GM12878 (cell line): ENCODE measurements around the gene KIRREL3. TPM values are rescaled to one million over a fixed set of nuclear protein-coding genes. Genes with fewer than 3 reads are reported as not detected.

Experiments
- ASH2L ChIP-seq: fragments of 300-600, 200-600 bp; sonication (generic); IDR thresholded peaks from 2 replicates; pipeline ENCODE4 v1.6.1; 2017; ENCODE audit warnings: low read depth, mild to moderate bottlenecking, borderline replicate concordance
- CBX3 ChIP-seq: fragments of 200-600 bp; sonication (generic); IDR thresholded peaks from 2 replicates; pipeline ENCODE4 v1.6.1; 2016; ENCODE audit warnings: low read depth, borderline replicate concordance
- DPF2 ChIP-seq: fragments of 450-650 bp; IDR thresholded peaks from 2 replicates; pipeline ENCODE4 v1.6.1; 2017; ENCODE audit warnings: mild to moderate bottlenecking
- E2F4 ChIP-seq: IDR thresholded peaks from 2 replicates; pipeline ENCODE4 v1.6.1; 2012; ENCODE audit warnings: low read depth, low read length, improper control_type of control experiment
- EP300 ChIP-seq, 2 experiments: fragments of 150-350 bp in 1 of 2; IDR thresholded peaks; 2 replicates each; pipeline ENCODE4 v1.6.1; 2011 to 2012; ENCODE audit warnings: low read depth in 2 of 2, low read length in 2 of 2, borderline replicate concordance in 1 of 2, improper control_type of control experiment in 1 of 2, inconsistent platforms in 1 of 2; ENCODE audit not compliant: control insufficient read depth in 1 of 2
- SIX5 ChIP-seq: IDR thresholded peaks from 2 replicates; pipeline ENCODE4 v1.6.1; 2011; ENCODE audit warnings: mild to moderate bottlenecking, low read depth, low read length, moderate library complexity; ENCODE audit not compliant: severe bottlenecking
- SMAD5 ChIP-seq: IDR thresholded peaks from 2 replicates; pipeline ENCODE4 v1.6.1; 2016; ENCODE audit warnings: antibody characterized with exemption, low read depth
- YBX1 ChIP-seq: fragments of 450-650 bp; IDR thresholded peaks from 2 replicates; pipeline ENCODE4 v1.6.1; 2016; ENCODE audit warnings: antibody characterized with exemption
- ZNF207 ChIP-seq: fragments of 450-650 bp; IDR thresholded peaks from 2 replicates; pipeline ENCODE4 v1.6.1; 2014; ENCODE audit warnings: antibody characterized with exemption, mild to moderate bottlenecking, borderline replicate concordance
- ZNF217 ChIP-seq: fragments of 450-650 bp; IDR thresholded peaks from 2 replicates; pipeline ENCODE4 v1.6.1; 2017; ENCODE audit warnings: antibody characterized with exemption, mild to moderate bottlenecking
- ZNF274 ChIP-seq: IDR thresholded peaks from one replicate; pipeline ENCODE4 v1.8.0; 2011; ENCODE audit not compliant: insufficient read length, insufficient read depth
- ZNF384 ChIP-seq: IDR thresholded peaks from 2 replicates; pipeline ENCODE4 v1.6.1; 2012; ENCODE audit warnings: low read depth, mild to moderate bottlenecking, low read length, improper control_type of control experiment, borderline replicate concordance
- polyA plus RNA-seq, 11 experiments: library from polyadenylated mRNA; depleted of rRNA in 4 of 11; unstranded in 6 of 11; stranded (reverse) in 5 of 11; fragments of >200 nt; fragmentation: Nextera tagmentation in 4 of 11; fragmentation: Illumina TruSeq in 1 of 11; extraction: Ambion mirVana in 4 of 11; extraction: Trizol in 1 of 11; gene quantifications; 1 replicate in 1 of 11; 2 replicates in 10 of 11; pipeline versions ENCODE4 v1.2.1 to v1.2.3, GENCODE V29; 2011 to 2016; ENCODE audit warnings: inconsistent platforms in 2 of 11, missing spikeins in 2 of 11, low read depth in 1 of 11
- total RNA-seq, 4 experiments: library from RNA; depleted of rRNA in 3 of 4; stranded (reverse); fragments of >200 nt in 3 of 4; fragmentation: Illumina TruSeq in 1 of 4; extraction: Trizol in 1 of 4; gene quantifications; 2 replicates each; pipeline versions ENCODE4 v1.2.1 to v1.2.3, GENCODE V29; 2013 to 2021
- TF ChIP-seq, protein P1 (sequence below): fragments of 450-650 bp; IDR thresholded peaks from 2 replicates; pipeline ENCODE4 v1.6.1; 2017; ENCODE audit warnings: mild to moderate bottlenecking, moderate library complexity

Gene KIRREL3
- total and polyA plus RNA-seq, 10 of the 15 experiments (the other 5 are each of a cell fraction or from before 2014, with no cell fraction given) = under 0.01 TPM; not detected in 9

- TF ChIP-seq, protein P1, sequence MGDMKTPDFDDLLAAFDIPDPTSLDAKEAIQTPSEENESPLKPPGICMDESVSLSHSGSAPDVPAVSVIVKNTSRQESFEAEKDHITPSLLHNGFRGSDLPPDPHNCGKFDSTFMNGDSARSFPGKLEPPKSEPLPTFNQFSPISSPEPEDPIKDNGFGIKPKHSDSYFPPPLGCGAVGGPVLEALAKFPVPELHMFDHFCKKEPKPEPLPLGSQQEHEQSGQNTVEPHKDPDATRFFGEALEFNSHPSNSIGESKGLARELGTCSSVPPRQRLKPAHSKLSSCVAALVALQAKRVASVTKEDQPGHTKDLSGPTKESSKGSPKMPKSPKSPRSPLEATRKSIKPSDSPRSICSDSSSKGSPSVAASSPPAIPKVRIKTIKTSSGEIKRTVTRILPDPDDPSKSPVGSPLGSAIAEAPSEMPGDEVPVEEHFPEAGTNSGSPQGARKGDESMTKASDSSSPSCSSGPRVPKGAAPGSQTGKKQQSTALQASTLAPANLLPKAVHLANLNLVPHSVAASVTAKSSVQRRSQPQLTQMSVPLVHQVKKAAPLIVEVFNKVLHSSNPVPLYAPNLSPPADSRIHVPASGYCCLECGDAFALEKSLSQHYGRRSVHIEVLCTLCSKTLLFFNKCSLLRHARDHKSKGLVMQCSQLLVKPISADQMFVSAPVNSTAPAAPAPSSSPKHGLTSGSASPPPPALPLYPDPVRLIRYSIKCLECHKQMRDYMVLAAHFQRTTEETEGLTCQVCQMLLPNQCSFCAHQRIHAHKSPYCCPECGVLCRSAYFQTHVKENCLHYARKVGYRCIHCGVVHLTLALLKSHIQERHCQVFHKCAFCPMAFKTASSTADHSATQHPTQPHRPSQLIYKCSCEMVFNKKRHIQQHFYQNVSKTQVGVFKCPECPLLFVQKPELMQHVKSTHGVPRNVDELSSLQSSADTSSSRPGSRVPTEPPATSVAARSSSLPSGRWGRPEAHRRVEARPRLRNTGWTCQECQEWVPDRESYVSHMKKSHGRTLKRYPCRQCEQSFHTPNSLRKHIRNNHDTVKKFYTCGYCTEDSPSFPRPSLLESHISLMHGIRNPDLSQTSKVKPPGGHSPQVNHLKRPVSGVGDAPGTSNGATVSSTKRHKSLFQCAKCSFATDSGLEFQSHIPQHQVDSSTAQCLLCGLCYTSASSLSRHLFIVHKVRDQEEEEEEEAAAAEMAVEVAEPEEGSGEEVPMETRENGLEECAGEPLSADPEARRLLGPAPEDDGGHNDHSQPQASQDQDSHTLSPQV = no peak
- TF ChIP-seq ZNF207 (no peak), SIX5 (no peak), E2F4 (no peak), ZNF384 (no peak), ZNF217 (no peak), ASH2L (no peak), EP300 (IDR thresholded peaks at IDR 0.05; ENCODE audit: borderline replicate concordance in 1 of 2, control insufficient read depth in 1 of 2, low read depth in 2 of 2, low read length in 2 of 2) (no peak), ZNF274 (no peak), CBX3 (no peak), DPF2 (no peak), SMAD5 (no peak), YBX1 (no peak)
- TF ChIP-seq, all 136 proteins: peak for 0
These were observed 360.9 kb downstream of the KIRREL3 start (continued) for GRCh38 chr11:126639692-126640091.
